ENCODE measurements around the gene HES4. TPM values are rescaled to one million over a fixed set of nuclear protein-coding genes. Genes with fewer than 3 reads are reported as not detected.

The HES4 gene
- total and polyA plus RNA-seq, 10 of the 15 experiments (the other 5 are each of a cell fraction or from before 2014, with no cell fraction given): 0.44 to 1.7 (median 0.85) TPM; not detected in 5

DNA sequence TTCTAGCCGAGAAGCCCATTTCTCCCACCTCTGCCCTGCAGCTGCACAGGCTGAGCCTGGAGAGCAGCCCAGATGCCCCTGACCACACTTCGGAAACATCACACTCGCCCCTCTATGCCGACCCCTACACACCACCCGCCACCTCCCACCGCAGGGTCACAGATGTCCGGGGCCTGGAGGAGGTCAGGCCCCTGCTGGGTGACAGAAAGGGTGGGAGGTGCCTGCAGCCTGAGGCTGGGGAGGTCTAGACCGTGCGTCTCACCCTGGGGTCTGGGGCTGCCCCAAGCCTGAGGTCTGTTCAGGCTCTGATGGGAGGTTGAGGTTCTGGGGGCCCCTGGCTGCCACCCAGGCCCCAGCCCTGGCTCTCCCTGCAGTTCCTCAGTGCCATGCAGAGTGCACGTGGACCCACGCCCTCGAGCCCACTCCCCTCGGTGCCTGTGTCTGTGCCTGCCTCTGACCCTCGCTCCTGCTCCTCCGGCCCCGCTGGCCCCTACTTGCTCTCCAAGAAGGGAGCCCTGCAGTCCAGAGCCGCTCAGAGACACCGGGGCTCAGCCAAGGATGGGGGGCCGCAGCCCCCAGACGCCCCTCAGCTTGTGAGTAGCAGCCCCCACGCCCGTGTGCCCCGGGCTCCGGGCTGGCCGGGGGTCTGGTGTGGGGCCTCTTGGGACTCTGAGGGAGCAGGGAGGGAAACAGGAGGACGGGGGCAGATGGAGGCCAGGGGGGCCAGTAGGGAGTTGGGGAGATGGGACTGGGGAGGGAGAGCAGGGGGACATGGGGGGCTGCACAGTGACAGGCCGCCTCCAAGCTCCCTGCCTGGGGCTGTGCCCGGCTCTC lies 26.2 kb downstream of the HES4 start (continued):
- TF ChIP-seq, protein P1, sequence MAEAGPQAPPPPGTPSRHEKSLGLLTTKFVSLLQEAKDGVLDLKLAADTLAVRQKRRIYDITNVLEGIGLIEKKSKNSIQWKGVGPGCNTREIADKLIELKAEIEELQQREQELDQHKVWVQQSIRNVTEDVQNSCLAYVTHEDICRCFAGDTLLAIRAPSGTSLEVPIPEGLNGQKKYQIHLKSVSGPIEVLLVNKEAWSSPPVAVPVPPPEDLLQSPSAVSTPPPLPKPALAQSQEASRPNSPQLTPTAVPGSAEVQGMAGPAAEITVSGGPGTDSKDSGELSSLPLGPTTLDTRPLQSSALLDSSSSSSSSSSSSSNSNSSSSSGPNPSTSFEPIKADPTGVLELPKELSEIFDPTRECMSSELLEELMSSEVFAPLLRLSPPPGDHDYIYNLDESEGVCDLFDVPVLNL (IDR thresholded peaks at IDR 0.05; ENCODE audit: low read depth, low read length): no peak
- TF ChIP-seq NR2C1 (IDR thresholded peaks at IDR 0.05) (no peak), BHLHE40 (IDR thresholded peaks at IDR 0.05; ENCODE audit: borderline replicate concordance in 1 of 2, low read depth in 2 of 2, low read length in 1 of 2) (no peak), MEF2A (IDR thresholded peaks at IDR 0.05; ENCODE audit: insufficient read depth, low read depth, low read length) (no peak)
- TF ChIP-seq, protein P2, sequence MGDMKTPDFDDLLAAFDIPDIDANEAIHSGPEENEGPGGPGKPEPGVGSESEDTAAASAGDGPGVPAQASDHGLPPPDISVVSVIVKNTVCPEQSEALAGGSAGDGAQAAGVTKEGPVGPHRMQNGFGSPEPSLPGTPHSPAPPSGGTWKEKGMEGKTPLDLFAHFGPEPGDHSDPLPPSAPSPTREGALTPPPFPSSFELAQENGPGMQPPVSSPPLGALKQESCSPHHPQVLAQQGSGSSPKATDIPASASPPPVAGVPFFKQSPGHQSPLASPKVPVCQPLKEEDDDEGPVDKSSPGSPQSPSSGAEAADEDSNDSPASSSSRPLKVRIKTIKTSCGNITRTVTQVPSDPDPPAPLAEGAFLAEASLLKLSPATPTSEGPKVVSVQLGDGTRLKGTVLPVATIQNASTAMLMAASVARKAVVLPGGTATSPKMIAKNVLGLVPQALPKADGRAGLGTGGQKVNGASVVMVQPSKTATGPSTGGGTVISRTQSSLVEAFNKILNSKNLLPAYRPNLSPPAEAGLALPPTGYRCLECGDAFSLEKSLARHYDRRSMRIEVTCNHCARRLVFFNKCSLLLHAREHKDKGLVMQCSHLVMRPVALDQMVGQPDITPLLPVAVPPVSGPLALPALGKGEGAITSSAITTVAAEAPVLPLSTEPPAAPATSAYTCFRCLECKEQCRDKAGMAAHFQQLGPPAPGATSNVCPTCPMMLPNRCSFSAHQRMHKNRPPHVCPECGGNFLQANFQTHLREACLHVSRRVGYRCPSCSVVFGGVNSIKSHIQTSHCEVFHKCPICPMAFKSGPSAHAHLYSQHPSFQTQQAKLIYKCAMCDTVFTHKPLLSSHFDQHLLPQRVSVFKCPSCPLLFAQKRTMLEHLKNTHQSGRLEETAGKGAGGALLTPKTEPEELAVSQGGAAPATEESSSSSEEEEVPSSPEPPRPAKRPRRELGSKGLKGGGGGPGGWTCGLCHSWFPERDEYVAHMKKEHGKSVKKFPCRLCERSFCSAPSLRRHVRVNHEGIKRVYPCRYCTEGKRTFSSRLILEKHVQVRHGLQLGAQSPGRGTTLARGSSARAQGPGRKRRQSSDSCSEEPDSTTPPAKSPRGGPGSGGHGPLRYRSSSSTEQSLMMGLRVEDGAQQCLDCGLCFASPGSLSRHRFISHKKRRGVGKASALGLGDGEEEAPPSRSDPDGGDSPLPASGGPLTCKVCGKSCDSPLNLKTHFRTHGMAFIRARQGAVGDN (IDR thresholded peaks at IDR 0.05): no peak

All from GM12878 (cell line).